Suprapubic skin (tissue), 4 donors: Measurements from ENCODE around the gene MYOM1. TPM values are rescaled to one million over a fixed set of nuclear protein-coding genes. Genes with fewer than 3 reads are reported as not detected.
A peak's percentile ranks its signal among the peaks of the same experiment; 100 is the strongest.

Experiments
- DNase-seq, 2 donors: peaks; one replicate each; pipeline ENCODE4 v3.0.0-alpha.2; 2019; ENCODE audit warnings: low spot score in 2 of 2
- H3K27ac ChIP-seq: fragments of 200-600 bp; sonication (generic); one replicate; pipeline ENCODE4 v1.5.1; 2019
- H3K27me3 ChIP-seq: fragments of 200-600 bp; sonication (generic); one replicate; pipeline ENCODE4 v1.5.1; 2019
- H3K36me3 ChIP-seq: fragments of 200-600 bp; sonication (generic); one replicate; pipeline ENCODE4 v1.5.1; 2019
- H3K4me1 ChIP-seq: fragments of 200-600 bp; sonication (generic); one replicate; pipeline ENCODE4 v1.5.1; 2019
- H3K4me3 ChIP-seq: fragments of 200-600 bp; sonication (generic); one replicate; pipeline ENCODE4 v1.5.1; 2019; ENCODE audit warnings: mild to moderate bottlenecking
- H3K9me3 ChIP-seq: fragments of 200-600 bp; sonication (generic); one replicate; pipeline ENCODE4 v1.5.1; 2019
- EP300 ChIP-seq: sonication (generic); formaldehyde crosslinking; IDR thresholded peaks from one replicate; pipeline ENCODE4 v1.6.1; 2017; ENCODE audit warnings: antibody characterized with exemption
- POLR2A ChIP-seq, 2 donors: fragments of 450-650 bp; IDR thresholded peaks; one replicate each; pipeline ENCODE4 v1.6.1; 2017; ENCODE audit warnings: antibody characterized with exemption in 2 of 2, mild to moderate bottlenecking in 2 of 2, moderate library complexity in 2 of 2
- POLR2AphosphoS5 ChIP-seq, 3 donors: sonication (generic); formaldehyde crosslinking; IDR thresholded peaks; one replicate each; pipeline ENCODE4 v1.6.1; 2017; ENCODE audit warnings: antibody characterized with exemption in 3 of 3
- WGBS: methylation state at CpG from one replicate; pipeline ENCODE4 v1.1.5; 2018; 5-methylcytosine and 5-hydroxymethylcytosine counted together
- total RNA-seq, 4 donors: library from RNA; depleted of rRNA; stranded (reverse); fragments of >200 nt; gene quantifications; one replicate each; pipeline ENCODE4 v1.1.0, GENCODE V29; 2016
- TF ChIP-seq, protein P1 (sequence below), 2 donors: fragments of 200-600 bp in 1 of 2; fragments of 450-650 bp in 1 of 2; sonication (generic) in 1 of 2; IDR thresholded peaks; one replicate each; pipeline ENCODE4 v1.5.1; 2016 to 2019; ENCODE audit warnings: antibody characterized with exemption in 2 of 2, mild to moderate bottlenecking in 1 of 2, moderate library complexity in 1 of 2

Gene MYOM1
- total RNA-seq, 4 donors from 2014 or later, result 0.99 to 2.1 (median 1.6) TPM

DNA sequence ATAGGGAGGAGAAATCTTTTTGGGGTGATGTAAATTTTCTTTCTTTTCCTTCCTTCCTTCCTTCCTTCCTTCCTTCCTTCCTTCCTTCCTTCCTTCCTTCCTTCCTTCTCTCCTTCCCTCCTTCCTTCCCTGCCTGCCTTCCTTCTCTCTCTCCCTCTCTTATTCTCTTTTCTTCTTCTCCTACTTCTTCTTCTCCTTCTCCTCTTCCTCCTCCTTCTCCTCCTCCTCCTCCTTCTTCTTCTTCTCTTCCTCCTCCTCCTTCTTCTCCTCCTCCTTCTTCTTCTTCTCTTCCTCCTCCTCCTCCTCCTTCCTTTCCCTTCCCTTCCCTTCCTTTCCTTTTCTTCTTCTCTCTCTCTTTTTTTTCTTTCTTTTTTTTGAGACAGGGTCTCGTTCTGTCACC is 59.9 kb downstream of the MYOM1 start:
- DNase-seq, result no peak
- Histone ChIP-seq H3K9me3 (no peaks in the 10 kb centered on the region), H3K27ac (no peak overlapping the region), H3K36me3 (no peaks in the 10 kb centered on the region), H3K4me1 (peaks cover 3% of the 10 kb centered on the region), H3K27me3 (no peaks in the 10 kb centered on the region), H3K4me3 (no peak overlapping the region)
- 100% methylated on average over 1 of the region's 1 CpG for WGBS
- TF ChIP-seq POLR2AphosphoS5 (IDR thresholded peaks at IDR 0.05), result no peak
- TF ChIP-seq, protein P1, sequence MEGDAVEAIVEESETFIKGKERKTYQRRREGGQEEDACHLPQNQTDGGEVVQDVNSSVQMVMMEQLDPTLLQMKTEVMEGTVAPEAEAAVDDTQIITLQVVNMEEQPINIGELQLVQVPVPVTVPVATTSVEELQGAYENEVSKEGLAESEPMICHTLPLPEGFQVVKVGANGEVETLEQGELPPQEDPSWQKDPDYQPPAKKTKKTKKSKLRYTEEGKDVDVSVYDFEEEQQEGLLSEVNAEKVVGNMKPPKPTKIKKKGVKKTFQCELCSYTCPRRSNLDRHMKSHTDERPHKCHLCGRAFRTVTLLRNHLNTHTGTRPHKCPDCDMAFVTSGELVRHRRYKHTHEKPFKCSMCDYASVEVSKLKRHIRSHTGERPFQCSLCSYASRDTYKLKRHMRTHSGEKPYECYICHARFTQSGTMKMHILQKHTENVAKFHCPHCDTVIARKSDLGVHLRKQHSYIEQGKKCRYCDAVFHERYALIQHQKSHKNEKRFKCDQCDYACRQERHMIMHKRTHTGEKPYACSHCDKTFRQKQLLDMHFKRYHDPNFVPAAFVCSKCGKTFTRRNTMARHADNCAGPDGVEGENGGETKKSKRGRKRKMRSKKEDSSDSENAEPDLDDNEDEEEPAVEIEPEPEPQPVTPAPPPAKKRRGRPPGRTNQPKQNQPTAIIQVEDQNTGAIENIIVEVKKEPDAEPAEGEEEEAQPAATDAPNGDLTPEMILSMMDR (IDR thresholded peaks at IDR 0.05), result no peak
- TF ChIP-seq EP300, result no peak
- TF ChIP-seq POLR2A (IDR thresholded peaks at IDR 0.05), result no peak

DNA sequence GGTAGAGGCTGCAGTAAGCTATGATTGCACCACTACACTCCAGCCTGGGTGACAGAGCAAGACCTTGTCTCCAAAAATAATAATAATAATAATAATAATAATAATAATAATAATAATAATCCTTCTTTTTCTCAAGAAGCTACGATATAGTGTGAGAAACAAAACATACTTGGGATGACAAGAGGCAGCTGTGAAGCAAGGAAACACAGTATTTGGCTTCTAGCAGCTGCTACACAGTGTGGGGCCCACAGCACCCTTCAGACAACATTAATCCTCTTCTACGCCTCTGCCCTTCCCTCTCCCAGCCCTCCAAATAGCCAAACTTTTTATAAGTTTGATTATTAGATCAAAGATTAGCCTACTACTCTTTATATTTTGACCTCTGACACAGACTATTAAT is 62.2 kb downstream of the MYOM1 start:
- Histone ChIP-seq H3K36me3 (no peaks in the 10 kb centered on the region), H3K27me3 (no peaks in the 10 kb centered on the region), H3K4me3 (no peak overlapping the region), H3K9me3 (no peaks in the 10 kb centered on the region), H3K4me1 (peaks cover 3% of the 10 kb centered on the region), H3K27ac (no peak overlapping the region)
- WGBS, result 95% methylated on average over 2 of the region's 2 CpGs
- no peak for DNase-seq
- TF ChIP-seq, protein P1 (IDR thresholded peaks at IDR 0.05), result no peak
- TF ChIP-seq POLR2A (IDR thresholded peaks at IDR 0.05) (no peak), POLR2AphosphoS5 (IDR thresholded peaks at IDR 0.05) (no peak), EP300 (no peak)

DNA sequence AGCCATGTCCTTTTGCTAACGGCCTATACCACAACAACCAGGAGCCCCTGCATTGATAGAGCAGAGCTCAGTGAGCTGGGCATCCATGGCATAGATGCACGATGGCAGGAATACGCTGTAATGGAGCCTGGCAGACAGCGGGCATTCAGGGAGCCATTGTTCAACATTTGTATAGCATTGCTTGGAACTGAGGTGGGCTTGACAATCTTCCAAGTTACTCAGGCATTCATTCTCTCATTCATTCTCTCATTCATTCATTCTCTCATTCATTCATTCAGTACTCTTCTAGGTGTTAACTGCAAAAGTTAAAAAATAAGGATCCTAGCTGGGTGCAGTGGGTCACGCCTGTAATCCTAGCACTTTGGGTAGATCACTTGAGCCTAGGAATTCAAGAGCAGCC is 62.7 kb downstream of the MYOM1 start:
- no peak for DNase-seq
- Histone ChIP-seq H3K27me3 (no peaks in the 10 kb centered on the region), H3K4me1 (peaks cover 3% of the 10 kb centered on the region), H3K36me3 (no peaks in the 10 kb centered on the region), H3K4me3 (no peak overlapping the region), H3K27ac (no peak overlapping the region), H3K9me3 (no peaks in the 10 kb centered on the region)
- WGBS, result 93% methylated on average over 5 of the region's 5 CpGs
- TF ChIP-seq, protein P1 (IDR thresholded peaks at IDR 0.05), result no peak
- TF ChIP-seq POLR2A (IDR thresholded peaks at IDR 0.05) (no peak), EP300 (no peak), POLR2AphosphoS5 (IDR thresholded peaks at IDR 0.05) (no peak)

DNA sequence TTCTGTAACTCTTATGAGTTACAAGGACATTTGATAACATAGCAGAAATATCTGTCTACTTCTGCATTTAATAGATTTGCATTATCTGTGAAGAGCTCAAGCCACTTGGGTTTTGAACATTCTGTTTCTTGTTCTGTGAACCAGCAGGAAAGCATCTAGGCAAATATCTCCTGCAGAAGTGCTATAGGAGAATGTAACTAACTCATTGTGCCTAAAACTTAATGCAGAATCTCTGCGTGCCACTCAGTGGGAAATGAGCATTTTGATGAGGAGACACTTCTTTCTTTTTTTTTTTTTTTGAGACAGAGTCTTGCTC is 63.5 kb downstream of the MYOM1 start:
- H3K27ac ChIP-seq, result peak overlapping the region; percentile 76
- no peaks in the 10 kb centered on the region for H3K27me3 ChIP-seq
- H3K36me3 ChIP-seq, result no peaks in the 10 kb centered on the region
- no peaks in the 10 kb centered on the region for H3K9me3 ChIP-seq
- H3K4me1 ChIP-seq, result peaks cover 3% of the 10 kb centered on the region
- WGBS, result 84% methylated on average over 1 of the region's 1 CpG
- TF ChIP-seq POLR2A (IDR thresholded peaks at IDR 0.05), result no peak
- TF ChIP-seq, protein P1 (IDR thresholded peaks at IDR 0.05), result no peak
- no peak for TF ChIP-seq EP300
- DNase-seq, result no peak
- no peak overlapping the region for H3K4me3 ChIP-seq

DNA sequence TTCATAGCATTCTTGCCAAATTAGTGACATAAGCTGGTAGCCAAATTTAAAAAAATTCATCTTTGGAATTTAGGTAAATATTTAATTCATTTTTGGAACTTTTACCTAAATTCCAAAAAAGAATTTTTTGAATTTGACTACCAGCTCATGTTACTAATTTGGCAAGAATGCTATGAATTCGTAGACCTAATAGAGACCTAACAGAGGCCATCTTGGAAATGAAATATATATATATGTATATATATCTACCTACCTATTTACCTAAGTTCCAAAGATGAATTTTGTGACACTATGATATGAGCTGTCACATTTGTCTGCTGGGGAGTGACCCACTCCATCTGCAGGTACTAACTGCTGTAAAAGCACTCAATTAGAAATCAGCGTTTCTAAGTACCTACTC is 65.6 kb downstream of the MYOM1 start:
- no peak for TF ChIP-seq POLR2A (IDR thresholded peaks at IDR 0.05)
- TF ChIP-seq, protein P1 (IDR thresholded peaks at IDR 0.05), result no peak
- no peak for TF ChIP-seq POLR2AphosphoS5 (IDR thresholded peaks at IDR 0.05)
- H3K4me3 ChIP-seq, result no peak overlapping the region
- no peaks in the 10 kb centered on the region for H3K36me3 ChIP-seq
- no peaks in the 10 kb centered on the region for H3K9me3 ChIP-seq
- DNase-seq, result no peak
- H3K27me3 ChIP-seq, result no peaks in the 10 kb centered on the region
- no peak overlapping the region for H3K27ac ChIP-seq
- 91% methylated on average over 2 of the region's 2 CpGs for WGBS
- H3K4me1 ChIP-seq, result peaks cover 3% of the 10 kb centered on the region
